DLD1 (cell line): Measurements from ENCODE around the gene SLC25A10.

Source experiments
- in situ Hi-C: cut with HindIII; loops from 2 replicates; pipeline ENCODE4 v1.10.0; 2017; ENCODE audit warnings: low sequenced_read_pairs

The SLC25A10 gene

GRCh38 chr17:81741594-81742452 lies 29.7 kb downstream of the SLC25A10 start:
- in situ Hi-C loops, result no loop called here
